SK-N-SH (cell line): Measurements from ENCODE around the gene EEA1. TPM values are rescaled to one million over a fixed set of nuclear protein-coding genes. Genes with fewer than 3 reads are reported as not detected.
A peak's percentile ranks its signal among the peaks of the same experiment; 100 is the strongest.

Source experiments
- CTCF ChIA-PET: fragments of 300-600, 350-600 bp; formaldehyde crosslinking; extraction: SDS; loops from one replicate; lab custom pipeline; 2021; lab: Yijun Ruan, JAX
- POLR2A ChIA-PET: fragments of 350-600 bp; sonication (Branson Sonifier 250); formaldehyde crosslinking; extraction: SDS; loops from one replicate; lab custom pipeline; 2020; ENCODE audit warnings: antibody characterized with exemption, inconsistent platforms; lab: Yijun Ruan, JAX
- DNase-seq: peaks from one replicate; pipeline ENCODE4 v3.0.0; 2012
- H2AFZ ChIP-seq: fragments of 200-600 bp; sonication (generic); 2 replicates; pipeline ENCODE4 v1.8.1; 2016; ENCODE audit warnings: antibody characterized with exemption, mild to moderate bottlenecking, low read depth
- H3F3A ChIP-seq: fragments of 200-600 bp; sonication (generic); replicated peaks from 2 replicates; pipeline ENCODE3; 2016; ENCODE audit warnings: antibody characterized with exemption, mild to moderate bottlenecking; ENCODE audit not compliant: insufficient read depth
- H3K27ac ChIP-seq, 2 experiments: fragments of 200-500 bp in 1 of 2; fragments of 200-600 bp in 1 of 2; sonication (Bioruptor generic) in 1 of 2; sonication (generic), shearing (Covaris generic) in 1 of 2; 2 replicates each; pipeline versions ENCODE4 v1.5.1 to v1.6.1; 2014 to 2016; ENCODE audit warnings: low read depth in 2 of 2, inconsistent platforms in 1 of 2, low read length in 1 of 2, mild to moderate bottlenecking in 1 of 2, mixed read lengths in 1 of 2
- H3K27me3 ChIP-seq: fragments of 200-600 bp; sonication (generic), shearing (Covaris generic); 2 replicates; pipeline ENCODE4 v1.6.1; 2016; ENCODE audit warnings: mixed run types; ENCODE audit not compliant: insufficient read depth
- H3K36me3 ChIP-seq, 2 experiments: fragments of 200-500 bp in 1 of 2; fragments of 200-600 bp in 1 of 2; sonication (Bioruptor generic) in 1 of 2; sonication (generic) in 1 of 2; replicated peaks in 1 of 2; 2 replicates each; pipeline versions ENCODE3 to v1.5.1; 2014 to 2016; ENCODE audit warnings: low read length in 1 of 2, mild to moderate bottlenecking in 1 of 2; ENCODE audit not compliant: insufficient read depth in 2 of 2, control insufficient read depth in 1 of 2
- H3K4me1 ChIP-seq, 2 experiments: fragments of 200-500 bp in 1 of 2; fragments of 200-600 bp in 1 of 2; sonication (Bioruptor generic) in 1 of 2; sonication (generic), shearing (Covaris generic) in 1 of 2; 2 replicates each; pipeline versions ENCODE4 v1.5.1 to v1.6.1; 2014 to 2016; ENCODE audit warnings: low read depth in 1 of 2, low read length in 1 of 2, mixed run types in 1 of 2; ENCODE audit not compliant: insufficient read depth in 2 of 2, control insufficient read depth in 1 of 2
- H3K4me2 ChIP-seq: fragments of 200-600 bp; sonication (generic), shearing (Covaris generic); 2 replicates; pipeline ENCODE4 v1.6.1; 2017; ENCODE audit warnings: mixed run types
- H3K4me3 ChIP-seq, 2 experiments: fragments of 200-500 bp in 1 of 2; fragments of 200-600 bp in 1 of 2; sonication (Bioruptor generic) in 1 of 2; sonication (generic), shearing (Covaris generic) in 1 of 2; 2 replicates each; pipeline versions ENCODE4 v1.5.1 to v1.8.1; 2014 to 2016; ENCODE audit warnings: low read depth in 2 of 2, inconsistent platforms in 1 of 2, low read length in 1 of 2, mild to moderate bottlenecking in 1 of 2, mixed read lengths in 1 of 2, moderate library complexity in 1 of 2
- H3K79me2 ChIP-seq: fragments of 200-600 bp; sonication (generic); 2 replicates; pipeline ENCODE4 v1.8.1; 2017; ENCODE audit warnings: mild to moderate bottlenecking; ENCODE audit not compliant: insufficient read depth
- H3K9ac ChIP-seq: fragments of 200-600 bp; sonication (generic); 2 replicates; pipeline ENCODE4 v1.6.1; 2017; ENCODE audit warnings: mixed run types
- H3K9me2 ChIP-seq: fragments of 200-600 bp; sonication (generic); 2 replicates; pipeline ENCODE4 v1.6.1; 2017; ENCODE audit warnings: mixed run types
- H3K9me3 ChIP-seq: fragments of 200-600 bp; sonication (generic); 2 replicates; pipeline ENCODE4 v1.6.1; 2017; ENCODE audit warnings: mixed run types, mild to moderate bottlenecking, moderate library complexity
- H4K20me1 ChIP-seq: fragments of 200-600 bp; sonication (generic); 2 replicates; pipeline ENCODE4 v1.6.1; 2017; ENCODE audit warnings: mild to moderate bottlenecking, mixed run types; ENCODE audit not compliant: insufficient read depth
- FOSL2 ChIP-seq: IDR thresholded peaks from 2 replicates; pipeline ENCODE4 v1.4.0; 2012; ENCODE audit warnings: low read depth, mild to moderate bottlenecking, moderate library complexity, borderline replicate concordance
- FOXM1 ChIP-seq: IDR thresholded peaks from 2 replicates; pipeline ENCODE4 v1.4.0; 2012; ENCODE audit warnings: low read depth, mild to moderate bottlenecking
- GATA2 ChIP-seq: sonication (generic); formaldehyde crosslinking; IDR thresholded peaks from 2 replicates; pipeline ENCODE4 v1.5.0; 2020; ENCODE audit warnings: mild to moderate bottlenecking, missing genetic modification reagents
- JUND ChIP-seq: IDR thresholded peaks from 2 replicates; pipeline ENCODE4 v1.4.0; 2012
- MXI1 ChIP-seq: IDR thresholded peaks from 2 replicates; pipeline ENCODE4 v1.6.1; 2012; ENCODE audit warnings: mild to moderate bottlenecking, low read depth, low read length, improper control_type of control experiment
- NRF1 ChIP-seq: IDR thresholded peaks from 2 replicates; pipeline ENCODE4 v1.6.1; 2012; ENCODE audit warnings: low read depth, mild to moderate bottlenecking, low read length
- RCOR1 ChIP-seq: fragments of 150-350 bp; IDR thresholded peaks from 2 replicates; pipeline ENCODE4 v1.6.1; 2017; ENCODE audit warnings: antibody characterized with exemption, low read length
- TCF12 ChIP-seq: IDR thresholded peaks from 2 replicates; pipeline ENCODE4 v1.4.0; 2012
- USF1 ChIP-seq: IDR thresholded peaks from 2 replicates; pipeline ENCODE4 v1.4.0; 2012; ENCODE audit warnings: low read depth, borderline replicate concordance
- YY1 ChIP-seq: IDR thresholded peaks from 2 replicates; pipeline ENCODE4 v1.4.0; 2012; ENCODE audit warnings: low read depth, mild to moderate bottlenecking
- ZBTB33 ChIP-seq: IDR thresholded peaks from 2 replicates; pipeline ENCODE4 v1.4.0; 2012; ENCODE audit warnings: low read depth, borderline replicate concordance
- WGBS: methylation state at CpG from one replicate; pipeline ENCODE4 v1.1.6; 2017; ENCODE audit warnings: low lambda C conversion rate; 5-methylcytosine and 5-hydroxymethylcytosine counted together
- polyA plus RNA-seq, 3 experiments: library from polyadenylated mRNA; depleted of rRNA; stranded (reverse); fragments of >200 nt; gene quantifications; 2 replicates each; pipeline ENCODE4 v1.2.3, GENCODE V29; 2012
- TF ChIP-seq, protein P1 (sequence below): fragments of 200-600 bp; sonication (generic); IDR thresholded peaks from 2 replicates; pipeline ENCODE4 v1.6.1; 2017; ENCODE audit warnings: antibody characterized with exemption, mild to moderate bottlenecking, moderate library complexity
- TF ChIP-seq, protein P2 (sequence below): IDR thresholded peaks from 2 replicates; pipeline ENCODE4 v1.4.0; 2012; ENCODE audit warnings: low read depth

The EEA1 gene
- polyA plus RNA-seq, 1 of the 3 experiments (the other 2 are of a cell fraction) = 1.5 TPM

- Histone ChIP-seq H3K9ac (no peak overlapping the region), H3K4me2 (no peak overlapping the region), H3K79me2 (no peaks in the 10 kb centered on the region), H3F3A (no peaks in the 10 kb centered on the region), H3K4me1 (no peaks in the 10 kb centered on the region), H4K20me1 (no peaks in the 10 kb centered on the region), H3K9me2 (no peaks in the 10 kb centered on the region), H3K27ac (no peak overlapping the region), H3K9me3 (peaks cover under 1% of the 10 kb centered on the region; the same call in 1 of the 2 replicates), H2AFZ (no peak overlapping the region), H3K27me3 (no peaks in the 10 kb centered on the region), H3K4me3 (no peak overlapping the region), H3K36me3 (no peaks in the 10 kb centered on the region)
- TF ChIP-seq FOSL2 = peak; percentile 20; the same call in 1 of the 2 replicates
- no peak for TF ChIP-seq FOXM1
- DNase-seq = no peak
- ChIA-PET CTCF (no interaction called here), POLR2A (no interaction called here)
- WGBS = 46% methylated on average over 3 of the region's 3 CpGs
These were observed 32.9 kb upstream of the EEA1 start for GRCh38 chr12:92961949-92962348.

DNA sequence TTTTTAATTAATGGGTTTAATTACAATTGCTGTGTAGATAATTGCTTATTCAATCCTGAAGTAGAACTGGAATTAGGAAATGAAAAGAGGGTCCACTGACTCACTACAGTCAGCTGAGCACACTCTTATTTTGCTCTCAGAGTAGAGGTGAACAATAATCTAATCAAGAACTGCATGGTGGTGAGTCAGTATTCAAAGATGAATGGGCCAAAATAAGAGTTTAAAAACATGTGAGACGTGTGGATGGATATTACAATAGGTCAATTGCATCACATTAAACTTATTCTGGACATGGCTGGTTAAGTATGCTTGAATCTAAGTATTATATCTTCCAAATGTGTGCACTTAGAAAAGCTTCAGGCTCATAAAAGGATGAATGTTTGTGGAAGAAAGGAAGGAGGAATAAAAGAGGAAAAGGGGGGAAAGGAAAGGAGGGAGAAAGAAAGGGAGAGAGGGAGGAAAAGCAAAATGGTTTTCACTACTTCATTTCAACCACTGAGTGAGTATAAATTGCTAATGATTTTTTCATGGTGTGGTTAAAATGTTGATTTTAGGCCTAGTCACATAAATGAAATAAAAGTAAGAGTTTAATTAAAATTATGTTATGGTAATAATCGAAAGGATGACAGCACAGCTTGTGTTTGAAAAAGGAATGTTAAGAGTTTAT, 27.0 kb upstream of the EEA1 start:
- ChIA-PET CTCF (interaction anchor here (1.0 to 2.2 kb wide), 4 partner anchors 12 to 441 kb away, joined by 3 to 8 read pairs (median 4); no protein-coding TSS in a partner anchor), POLR2A (no interaction called here)
- Histone ChIP-seq H3K79me2 (no peaks in the 10 kb centered on the region), H3K27me3 (no peaks in the 10 kb centered on the region), H3K9me3 (peaks cover 3% of the 10 kb centered on the region; the same call in 1 of the 2 replicates), H3K4me3 (no peak overlapping the region), H3K4me2 (no peak overlapping the region), H3K9me2 (no peaks in the 10 kb centered on the region), H3F3A (peaks cover 7% of the 10 kb centered on the region), H4K20me1 (no peaks in the 10 kb centered on the region), H3K27ac (peak overlapping the region in 1 of 2 experiments; percentile 36; a peak in 1 of 4 replicates), H3K4me1 (no peaks in the 10 kb centered on the region), H3K36me3 (no peaks in the 10 kb centered on the region), H2AFZ (no peak overlapping the region), H3K9ac (no peak overlapping the region)
- no peak for TF ChIP-seq JUND
- no peak for TF ChIP-seq TCF12
- DNase-seq = no peak
- 24% methylated on average over 2 of the region's 2 CpGs for WGBS

- Histone ChIP-seq H3K9ac (no peak overlapping the region), H3K9me2 (no peaks in the 10 kb centered on the region), H3K4me1 (no peaks in the 10 kb centered on the region), H3K79me2 (no peaks in the 10 kb centered on the region), H3K9me3 (peaks cover 3% of the 10 kb centered on the region; the same call in 1 of the 2 replicates), H3K4me2 (no peak overlapping the region), H3F3A (peaks cover 7% of the 10 kb centered on the region), H4K20me1 (no peaks in the 10 kb centered on the region), H3K4me3 (no peak overlapping the region), H3K27ac (no peak overlapping the region), H3K36me3 (no peaks in the 10 kb centered on the region), H2AFZ (no peak overlapping the region), H3K27me3 (no peaks in the 10 kb centered on the region)
- CTCF ChIA-PET = interaction anchor here (0.8 to 1.0 kb wide), 2 partner anchors 10 to 443 kb away, joined by 3 read pairs; no protein-coding TSS in a partner anchor
- DNase-seq = no peak
- POLR2A ChIA-PET = interaction anchor here (0.6 kb wide), 1 partner anchor 1569 kb away, joined by 3 read pairs; no protein-coding TSS in a partner anchor
- 65% methylated on average over 5 of the region's 5 CpGs for WGBS
- TF ChIP-seq JUND (no peak), TCF12 (no peak), ZBTB33 (no peak), USF1 (no peak), NRF1 (no peak), YY1 (no peak), RCOR1 (no peak), FOXM1 (no peak), MXI1 (no peak), GATA2 (CRISPR knock-in tag) (no peak)
- TF ChIP-seq, protein P1, sequence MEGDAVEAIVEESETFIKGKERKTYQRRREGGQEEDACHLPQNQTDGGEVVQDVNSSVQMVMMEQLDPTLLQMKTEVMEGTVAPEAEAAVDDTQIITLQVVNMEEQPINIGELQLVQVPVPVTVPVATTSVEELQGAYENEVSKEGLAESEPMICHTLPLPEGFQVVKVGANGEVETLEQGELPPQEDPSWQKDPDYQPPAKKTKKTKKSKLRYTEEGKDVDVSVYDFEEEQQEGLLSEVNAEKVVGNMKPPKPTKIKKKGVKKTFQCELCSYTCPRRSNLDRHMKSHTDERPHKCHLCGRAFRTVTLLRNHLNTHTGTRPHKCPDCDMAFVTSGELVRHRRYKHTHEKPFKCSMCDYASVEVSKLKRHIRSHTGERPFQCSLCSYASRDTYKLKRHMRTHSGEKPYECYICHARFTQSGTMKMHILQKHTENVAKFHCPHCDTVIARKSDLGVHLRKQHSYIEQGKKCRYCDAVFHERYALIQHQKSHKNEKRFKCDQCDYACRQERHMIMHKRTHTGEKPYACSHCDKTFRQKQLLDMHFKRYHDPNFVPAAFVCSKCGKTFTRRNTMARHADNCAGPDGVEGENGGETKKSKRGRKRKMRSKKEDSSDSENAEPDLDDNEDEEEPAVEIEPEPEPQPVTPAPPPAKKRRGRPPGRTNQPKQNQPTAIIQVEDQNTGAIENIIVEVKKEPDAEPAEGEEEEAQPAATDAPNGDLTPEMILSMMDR = no peak
- TF ChIP-seq, protein P2, sequence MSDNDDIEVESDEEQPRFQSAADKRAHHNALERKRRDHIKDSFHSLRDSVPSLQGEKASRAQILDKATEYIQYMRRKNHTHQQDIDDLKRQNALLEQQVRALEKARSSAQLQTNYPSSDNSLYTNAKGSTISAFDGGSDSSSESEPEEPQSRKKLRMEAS = no peak
These were observed 24.7 kb upstream of the EEA1 start for GRCh38 chr12:92953747-92954146.
